AG09319 (cell line): ENCODE results near the gene CHCHD6.
A peak's percentile ranks its signal among the peaks of the same experiment; 100 is the strongest.

ENCODE experiments used
- DNase-seq: peaks from one replicate; pipeline ENCODE4 v3.0.0-alpha.2; 2010; ENCODE audit warnings: low read depth; ENCODE audit errors: extremely low read depth
- CTCF ChIP-seq: IDR thresholded peaks from 2 replicates; pipeline ENCODE4 v1.5.1; 2011; ENCODE audit warnings: low read depth, mild to moderate bottlenecking, inconsistent platforms, low read length, moderate library complexity

Gene CHCHD6

GRCh38 chr3:126672741-126673140 is 31.3 kb upstream of the CHCHD6 start:
- TF ChIP-seq CTCF = no peak
- no peak for DNase-seq

DNA sequence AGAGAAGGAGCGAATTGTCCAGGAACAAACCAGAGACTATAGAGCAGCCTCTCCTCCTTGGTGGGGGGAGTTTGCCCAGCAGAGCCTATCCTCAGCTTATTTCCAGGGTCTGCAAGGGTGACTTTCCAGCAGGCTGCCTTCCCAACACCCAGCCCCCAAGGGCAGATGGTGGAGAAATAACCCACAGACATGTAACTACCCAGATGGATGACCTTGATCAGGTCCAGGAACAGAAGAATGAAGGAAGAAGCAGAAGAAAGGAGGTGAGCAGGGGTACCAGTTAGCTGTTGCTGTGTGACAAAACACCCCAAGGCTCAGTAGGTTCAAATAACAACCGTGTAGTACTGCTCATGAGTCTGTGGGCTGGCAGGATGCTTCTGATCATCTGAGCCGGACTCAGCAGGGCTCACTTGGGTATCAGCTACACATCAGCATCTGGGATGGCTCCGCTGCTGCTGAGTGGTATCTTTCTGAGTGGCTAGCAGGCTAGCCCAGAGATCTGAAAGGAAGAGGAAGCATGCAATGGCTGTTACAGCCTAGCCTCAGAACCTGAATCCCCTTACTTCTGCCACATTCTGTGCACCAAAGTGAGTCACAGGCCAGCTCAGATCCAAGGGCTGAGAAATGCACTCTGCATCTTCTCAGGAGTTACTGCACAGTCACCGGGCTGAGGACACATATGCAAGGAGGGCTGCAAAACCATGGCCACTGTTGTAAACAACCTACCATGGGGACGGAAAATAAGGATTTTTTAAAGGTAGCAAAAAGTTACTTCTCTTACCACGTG is 26.9 kb upstream of the CHCHD6 start:
- DNase-seq = no peak
- TF ChIP-seq CTCF = no peak

DNA sequence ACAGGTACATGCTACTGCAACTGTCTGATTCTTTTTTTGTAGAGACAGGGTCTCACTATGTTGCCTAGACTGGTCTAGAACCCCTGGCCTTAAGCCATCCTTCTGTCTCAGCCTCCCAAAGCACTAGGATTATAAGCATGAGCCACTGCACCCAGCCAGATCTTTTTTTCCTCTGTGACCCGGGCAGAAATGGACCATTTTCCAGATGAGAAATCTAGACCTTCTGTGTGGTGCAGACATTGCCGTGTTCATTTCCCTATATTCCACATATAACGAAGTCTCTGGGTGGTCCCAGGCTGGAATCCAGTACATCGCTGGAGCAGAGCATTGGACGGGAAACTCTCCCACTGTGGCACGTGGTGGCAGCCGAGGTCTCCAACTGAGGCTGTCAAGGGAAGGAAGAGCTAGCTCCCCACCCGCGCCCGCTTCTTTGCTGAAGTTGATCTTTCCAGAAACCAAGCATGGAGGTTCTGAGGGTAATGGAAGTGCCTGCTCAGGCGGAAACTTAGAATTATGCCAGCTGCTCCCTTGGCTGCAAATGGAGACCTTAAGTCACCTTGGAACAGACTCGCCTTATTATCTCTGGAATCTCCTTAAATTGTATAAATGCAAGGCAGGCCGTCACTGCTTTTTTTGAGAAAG is 26.1 kb upstream of the CHCHD6 start:
- DNase-seq = no peak
- TF ChIP-seq CTCF = no peak

- no peak for DNase-seq
These were observed 25.2 kb upstream of the CHCHD6 start for GRCh38 chr3:126678693-126679317.

GRCh38 chr3:126679318-126679751 is 24.7 kb upstream of the CHCHD6 start:
- DNase-seq = peak; percentile 37

More at GRCh38 chr3:126678693-126679317, 25.2 kb upstream of the CHCHD6 start:
- TF ChIP-seq CTCF = no peak

GRCh38 chr3:126679831-126680666 is 24.0 kb upstream of the CHCHD6 start:
- DNase-seq = no peak
- no peak for TF ChIP-seq CTCF

More at GRCh38 chr3:126679318-126679751, 24.7 kb upstream of the CHCHD6 start:
- TF ChIP-seq CTCF = peak; percentile 89
